Measurements from ENCODE around the gene BCOR. TPM values are rescaled to one million over a fixed set of nuclear protein-coding genes. Genes with fewer than 3 reads are reported as not detected.
A peak's percentile ranks its signal among the peaks of the same experiment; 100 is the strongest.

BCOR gene
- total RNA-seq, 4 donors from 2014 or later, result 23.8 to 37.5 (median 31.1) TPM

- TF ChIP-seq CTCF (IDR thresholded peaks at IDR 0.05), result no peak
- TF ChIP-seq POLR2A (IDR thresholded peaks at IDR 0.05), result no peak
- peak in 1 of 2 donors; percentile 89 for DNase-seq (ENCODE audit: low spot score in 2 of 2)
- WGBS, 2 donors, result 0 to 10% methylated on average over 10 to 40 of the region's 52 CpGs
- intact Hi-C loops (cut with DNase I; ENCODE audit: low total_unique reads), result loop anchor here (10.0 kb wide), 1 partner anchor 96 kb away; no protein-coding TSS in a partner anchor
- no peak overlapping the region for H3K4me3 ChIP-seq (ENCODE audit: low read depth, poor library complexity, severe bottlenecking)
These were observed 88.8 kb downstream of the BCOR start for GRCh38 chrX:40008791-40009461.

- no peak for DNase-seq (ENCODE audit: low spot score in 2 of 2)
- TF ChIP-seq CTCF (IDR thresholded peaks at IDR 0.05), result no peak
- TF ChIP-seq POLR2A (IDR thresholded peaks at IDR 0.05), result no peak
- 17 to 42% methylated on average over 26 to 43 of the region's 47 CpGs for WGBS, 2 donors
- no peak overlapping the region for H3K4me3 ChIP-seq (ENCODE audit: low read depth, poor library complexity, severe bottlenecking)
- intact Hi-C loops (cut with DNase I; ENCODE audit: low total_unique reads), result loop anchor here (10.0 kb wide), 1 partner anchor 97 kb away; no protein-coding TSS in a partner anchor
These were observed 89.7 kb downstream of the BCOR start for GRCh38 chrX:40007756-40008705.

- no peak for DNase-seq (ENCODE audit: low spot score in 2 of 2)
- no peak for TF ChIP-seq POLR2A (IDR thresholded peaks at IDR 0.05)
- TF ChIP-seq CTCF (IDR thresholded peaks at IDR 0.05), result no peak
- 30 to 42% methylated on average over 33 of the region's 33 CpGs for WGBS, 2 donors
- no peak overlapping the region for H3K4me3 ChIP-seq (ENCODE audit: low read depth, poor library complexity, severe bottlenecking)
- intact Hi-C loops (cut with DNase I; ENCODE audit: low total_unique reads), result loop anchor here (10.0 kb wide), 1 partner anchor 98 kb away; no protein-coding TSS in a partner anchor
These were observed 90.5 kb downstream of the BCOR start for GRCh38 chrX:40007131-40007755.

GRCh38 chrX:40006106-40007017 is 91.4 kb downstream of the BCOR start:
- TF ChIP-seq CTCF (IDR thresholded peaks at IDR 0.05) (no peak), POLR2A (IDR thresholded peaks at IDR 0.05) (no peak)
- peak in 1 of 2 donors; percentile 87 for DNase-seq (ENCODE audit: low spot score in 2 of 2)
- WGBS, 2 donors, result 12 to 33% methylated on average over 21 to 54 of the region's 63 CpGs
- no peak overlapping the region for H3K4me3 ChIP-seq (ENCODE audit: low read depth, poor library complexity, severe bottlenecking)
- intact Hi-C loops (cut with DNase I; ENCODE audit: low total_unique reads), result loop anchor here (10.0 kb wide), 1 partner anchor 98 kb away; no protein-coding TSS in a partner anchor
